ENCODE data around the gene TGFB1I1.

GRCh38 chr16:31519759-31520431 lies 47.9 kb downstream of the TGFB1I1 start:
- TF ChIP-seq POLR2A (IDR thresholded peaks at IDR 0.05; ENCODE audit: low read depth, low read length), result no peak
- TF ChIP-seq TAF1 (IDR thresholded peaks at IDR 0.05; ENCODE audit: low read depth, low read length), result no peak
- no peak for TF ChIP-seq POLR2AphosphoS5 (IDR thresholded peaks at IDR 0.05; ENCODE audit: low read depth, low read length)
- no peak for TF ChIP-seq PAX5 (IDR thresholded peaks at IDR 0.05; ENCODE audit: insufficient read depth, low read length, severe bottlenecking)

Data from GM12891 (cell line).